Dedifferentiated amniotic fluid mesenchymal stem cell (primary cell): ENCODE data around the gene KAZN.

Experiments used
- DNase-seq: peaks from one replicate; pipeline ENCODE4 v3.0.0-alpha.2; 2016; ENCODE audit errors: extremely low spot score

The KAZN gene

GRCh38 chr1:15062479-15063099, 464.1 kb downstream of the KAZN start:
- no peak for DNase-seq

GRCh38 chr1:15063346-15063745, 464.9 kb downstream of the KAZN start:
- no peak for DNase-seq

GRCh38 chr1:15063783-15064182, 465.3 kb downstream of the KAZN start:
- DNase-seq: no peak

DNA sequence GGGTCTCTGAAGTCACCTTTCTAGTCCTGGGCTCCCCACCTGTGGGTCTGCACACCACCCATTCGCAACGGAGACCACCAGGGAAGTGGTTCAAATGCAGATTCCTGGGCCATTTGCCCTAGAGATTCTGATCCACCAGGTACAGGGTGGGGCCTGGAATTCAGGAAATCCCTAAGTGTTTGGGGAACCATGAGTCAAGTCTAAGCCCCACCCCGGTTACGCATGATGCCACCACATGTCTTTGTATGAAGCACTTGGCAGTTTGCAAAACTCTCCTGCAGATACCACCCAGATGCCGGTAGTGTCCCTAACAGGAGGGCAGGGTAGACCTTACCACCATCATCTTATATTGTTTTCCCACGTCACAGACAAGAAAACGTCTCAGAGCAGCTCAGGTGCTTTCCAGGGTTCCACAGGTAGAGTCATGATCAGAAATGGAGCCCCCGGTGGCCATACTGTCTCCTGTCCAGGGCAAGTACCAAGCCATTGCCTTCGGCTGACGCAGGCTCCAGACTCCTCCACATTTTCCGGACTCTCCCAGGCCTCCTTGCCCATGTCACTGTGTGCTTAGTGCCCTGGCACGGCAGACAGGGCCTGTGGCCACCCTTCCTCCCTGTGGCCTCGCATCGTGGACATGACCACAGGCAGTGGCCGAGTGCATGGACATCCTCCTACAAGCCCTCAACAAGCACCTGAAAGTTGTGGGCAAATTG, 465.9 kb downstream of the KAZN start:
- no peak for DNase-seq

GRCh38 chr1:15065291-15065690, 466.8 kb downstream of the KAZN start:
- no peak for DNase-seq

DNA sequence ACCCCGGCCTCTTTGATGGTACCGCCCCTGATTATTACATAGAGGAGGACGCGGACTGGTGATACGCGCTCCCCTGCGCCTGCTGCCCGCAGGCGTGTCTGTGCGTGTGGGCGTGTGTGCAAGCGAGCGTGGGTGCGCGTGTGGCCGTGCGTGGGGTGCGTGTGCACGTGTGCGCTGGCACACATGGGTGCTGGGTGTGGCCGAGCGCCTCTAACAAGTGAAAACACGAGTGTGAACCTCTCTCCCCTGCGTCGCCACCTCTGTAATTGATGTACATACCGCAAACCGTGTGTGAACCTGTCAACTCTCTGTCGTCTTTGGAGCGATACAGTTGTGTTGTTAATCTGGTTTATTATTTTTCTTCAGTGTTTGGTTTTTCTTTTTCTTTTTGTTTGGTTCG, 467.3 kb downstream of the KAZN start:
- DNase-seq: no peak

GRCh38 chr1:15066191-15066590, 467.7 kb downstream of the KAZN start:
- DNase-seq: no peak

- DNase-seq: no peak
Observed at GRCh38 chr1:15067148-15067547, 468.7 kb downstream of the KAZN start.

DNA sequence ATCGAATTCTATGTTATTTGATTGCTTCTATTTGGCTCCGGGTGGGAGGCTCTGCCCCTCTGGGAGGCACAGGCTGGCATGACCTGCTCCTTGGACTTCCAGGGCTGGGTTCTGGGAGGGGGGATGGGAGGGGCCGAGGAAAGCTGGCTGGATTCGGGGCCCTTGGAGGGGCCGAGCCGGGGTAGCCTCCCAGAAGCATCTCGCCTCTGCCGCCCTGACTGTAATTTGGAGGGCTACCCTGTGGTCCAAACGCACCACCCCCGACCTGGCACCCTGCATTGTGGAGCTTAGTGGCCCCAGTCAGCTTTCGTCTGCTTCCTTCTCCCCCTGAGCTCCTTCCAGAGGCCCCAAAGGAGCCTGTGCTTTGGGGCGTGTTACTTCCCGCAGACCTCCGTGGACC, 469.7 kb downstream of the KAZN start:
- DNase-seq: no peak

DNA sequence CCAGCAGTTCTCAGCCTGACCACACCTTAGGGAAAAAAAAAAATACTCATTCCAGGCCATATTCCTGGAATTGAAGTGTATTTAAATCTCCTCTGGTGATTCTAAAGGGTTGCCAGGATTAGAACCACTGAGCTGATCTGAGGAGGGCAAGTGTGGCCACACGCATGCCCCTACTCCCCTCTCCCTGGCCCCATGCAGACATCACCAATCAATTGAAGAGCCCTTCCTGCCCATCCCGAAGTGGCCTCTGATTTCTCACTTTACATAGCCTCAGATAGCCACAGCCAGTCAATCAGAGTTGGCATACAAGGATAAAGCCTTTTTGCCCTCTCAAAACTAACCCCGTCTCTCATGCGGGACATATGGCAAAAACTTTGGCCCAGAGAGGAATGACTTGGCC, 470.5 kb downstream of the KAZN start:
- no peak for DNase-seq

DNA sequence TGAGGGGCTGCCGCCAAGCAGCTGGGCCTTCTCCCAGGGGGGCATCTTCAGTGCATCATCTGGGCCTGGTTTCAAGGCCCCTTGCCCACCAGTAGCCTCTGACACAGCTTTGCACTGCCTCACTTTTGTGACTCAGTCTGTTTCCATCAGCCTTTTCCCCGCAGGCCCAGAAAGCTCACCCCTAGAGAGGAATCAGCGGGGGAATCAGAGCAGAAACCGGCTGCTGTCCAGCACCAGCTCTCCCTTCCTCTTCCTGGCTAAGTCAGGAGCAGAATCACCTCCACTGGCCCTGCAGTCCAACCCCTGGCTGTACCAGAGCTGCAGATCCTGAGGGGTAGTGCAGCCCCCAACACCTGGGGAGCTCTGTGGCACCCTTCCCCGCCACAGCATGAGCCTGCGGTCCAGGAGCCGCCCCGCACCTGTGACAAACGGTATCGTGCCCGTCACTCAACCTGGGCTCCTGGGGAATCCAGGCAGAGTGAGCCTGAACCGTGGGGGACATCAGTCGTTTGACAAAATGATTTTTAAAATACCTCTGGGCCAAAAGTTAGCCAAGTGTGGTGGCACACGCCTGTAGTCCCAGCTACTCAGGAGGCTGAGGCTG, 471.8 kb downstream of the KAZN start:
- no peak for DNase-seq

DNA sequence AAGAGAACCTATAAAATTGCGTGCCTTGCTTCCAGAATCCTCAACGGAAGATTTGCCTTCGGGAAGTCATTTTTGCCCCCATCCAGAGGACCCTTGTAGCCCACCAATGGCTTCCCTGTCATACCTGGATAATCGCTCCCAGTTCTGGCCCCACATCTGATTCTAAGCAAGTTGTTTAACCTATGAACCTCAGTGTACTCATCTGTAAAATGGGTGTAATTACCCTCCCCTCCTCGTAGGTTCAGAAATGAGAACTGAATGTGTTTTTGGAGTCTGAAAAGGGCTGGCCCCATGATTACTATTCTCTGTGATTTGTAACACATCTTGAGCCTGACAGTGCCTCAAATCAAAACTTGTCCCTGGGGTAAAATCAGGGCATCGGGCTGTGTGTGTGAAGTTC, 473.5 kb downstream of the KAZN start:
- DNase-seq: no peak

DNA sequence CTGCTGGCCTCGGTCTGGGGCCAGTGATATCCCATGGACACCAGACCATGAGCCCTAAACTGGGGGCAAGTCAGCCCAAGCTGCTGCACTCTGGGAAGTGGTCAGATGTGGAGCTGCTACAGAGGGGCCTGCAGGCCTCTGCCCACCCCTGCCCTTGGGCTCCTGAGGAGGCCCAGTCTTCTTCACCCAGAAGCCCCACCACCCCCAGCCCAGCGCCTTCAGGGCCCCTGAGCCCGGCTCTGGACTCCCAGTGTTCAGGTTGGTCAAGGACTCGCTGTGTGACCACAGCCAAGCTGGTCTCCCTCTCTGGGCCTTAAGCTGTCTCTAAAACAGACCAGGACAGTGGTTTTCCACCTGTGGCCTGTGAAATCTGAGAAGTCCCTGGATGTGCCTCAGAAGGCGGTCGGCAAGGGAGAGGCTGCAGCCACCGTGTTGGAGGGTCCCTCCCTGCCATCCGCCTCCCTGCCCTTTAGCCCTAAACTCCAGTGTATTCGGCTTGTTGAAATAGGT, 475.4 kb downstream of the KAZN start:
- DNase-seq: no peak

GRCh38 chr1:15075175-15075574, 476.7 kb downstream of the KAZN start:
- DNase-seq: no peak

DNA sequence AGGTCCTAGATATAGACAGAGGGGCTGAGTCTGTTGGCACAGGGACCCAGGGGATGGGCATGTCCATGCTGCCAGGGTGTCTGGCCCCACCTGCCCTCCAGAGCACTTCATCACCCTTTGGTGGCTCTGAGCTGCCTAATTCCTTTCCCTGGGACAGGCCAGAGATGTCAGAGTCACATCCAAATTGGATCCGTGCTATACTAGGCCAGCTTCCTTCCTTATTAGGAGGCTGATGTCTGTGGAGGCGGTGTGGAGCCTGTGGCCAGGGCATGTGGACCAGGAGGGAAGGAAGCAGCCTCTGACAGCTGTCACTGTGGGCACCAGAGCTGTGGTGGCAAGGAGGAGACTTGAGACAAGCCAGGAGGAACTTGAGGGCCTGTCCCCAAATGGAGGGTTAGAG, 477.3 kb downstream of the KAZN start:
- DNase-seq: no peak

GRCh38 chr1:15076807-15077206, 478.3 kb downstream of the KAZN start:
- DNase-seq: no peak

- no peak for DNase-seq
Observed at GRCh38 chr1:15077384-15077783, 478.9 kb downstream of the KAZN start.

DNA sequence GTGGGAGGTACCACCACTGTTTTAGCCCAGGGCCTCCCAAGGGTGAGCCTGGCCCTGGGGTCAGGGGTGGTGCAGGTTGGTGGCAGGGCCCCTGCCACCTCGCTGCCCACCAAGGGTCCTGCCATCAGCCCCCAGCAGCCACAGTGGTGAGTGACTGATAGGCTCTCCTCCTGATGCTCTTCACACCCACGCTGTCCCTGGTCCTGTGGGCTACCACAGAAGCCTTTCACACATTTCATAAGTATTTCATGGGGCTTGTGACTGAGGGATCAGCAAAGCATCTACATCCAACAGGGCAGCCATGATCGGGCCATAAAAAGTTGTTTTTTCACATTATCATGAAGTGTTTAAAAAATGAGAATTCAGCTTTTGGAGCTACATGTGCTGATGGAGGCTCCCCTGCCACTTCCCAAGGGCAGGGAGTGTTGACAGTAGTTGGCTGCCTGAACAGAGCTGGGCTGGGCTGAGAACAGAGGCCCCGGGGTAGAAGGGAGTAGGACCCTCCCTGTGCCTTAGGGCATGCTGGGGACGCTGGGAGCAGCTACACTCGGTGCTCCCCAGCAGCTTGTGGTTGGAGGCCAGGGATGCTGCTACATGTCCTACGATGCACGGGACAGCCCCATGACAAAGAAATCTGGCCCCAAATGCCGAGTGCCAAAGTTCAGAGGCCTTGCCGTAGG, 482.0 kb downstream of the KAZN start:
- no peak for DNase-seq

DNA sequence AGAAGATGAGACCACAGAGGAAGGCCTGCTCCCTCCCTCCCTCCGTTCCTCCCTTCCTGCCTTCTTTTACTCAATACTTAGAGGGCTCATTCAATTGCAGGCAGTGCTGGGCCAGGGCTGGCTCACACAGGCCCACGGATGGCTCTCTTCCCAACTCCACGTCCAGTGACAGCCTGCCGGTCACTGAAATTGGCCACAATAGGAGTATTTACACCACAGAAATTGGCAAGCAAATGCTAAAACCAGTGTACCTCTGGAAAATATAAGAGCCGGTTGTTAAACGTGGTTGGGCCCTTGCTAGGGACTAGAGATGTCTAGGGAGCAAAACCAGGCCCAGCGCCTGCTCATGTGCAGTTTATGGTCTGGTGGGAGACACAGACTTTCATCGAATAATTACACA, 482.6 kb downstream of the KAZN start:
- no peak for DNase-seq

DNA sequence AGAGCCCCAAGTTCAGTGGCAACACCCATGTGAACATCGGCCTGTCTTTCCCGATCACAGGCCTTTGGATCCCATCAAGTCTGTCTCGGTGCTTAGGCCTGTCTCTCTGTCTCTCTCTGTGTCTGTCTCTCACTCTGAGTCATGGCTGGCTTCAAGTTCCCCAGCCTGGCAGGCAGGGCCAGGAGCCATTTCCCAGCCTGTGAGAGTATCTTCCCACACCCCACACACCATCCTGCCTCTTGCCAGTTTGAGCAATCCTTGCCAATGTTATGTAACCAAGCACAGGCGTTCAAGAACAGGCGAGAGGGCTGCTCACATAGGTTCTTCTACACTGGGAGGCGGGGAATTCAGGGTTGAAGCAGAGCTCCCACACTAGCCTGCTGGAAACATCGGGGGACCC, 485.1 kb downstream of the KAZN start:
- DNase-seq: no peak

- DNase-seq: no peak
Observed at GRCh38 chr1:15088281-15088971, 489.9 kb downstream of the KAZN start.
